Endothelial cell of umbilical vein (primary cell): ENCODE results near the gene FGF12.

Experiments
- EZH2 ChIP-seq: IDR thresholded peaks from 2 replicates; pipeline ENCODE4 v1.6.1; 2012; ENCODE audit warnings: borderline replicate concordance, low read depth, mild to moderate bottlenecking, moderate library complexity, low read length, inconsistent platforms; ENCODE audit not compliant: severe bottlenecking
- FOS ChIP-seq: IDR thresholded peaks from 2 replicates; pipeline ENCODE4 v1.6.1; 2011; ENCODE audit warnings: mild to moderate bottlenecking, low read length, moderate library complexity, borderline replicate concordance; ENCODE audit not compliant: insufficient read depth
- GATA2 ChIP-seq: IDR thresholded peaks from 2 replicates; pipeline ENCODE4 v1.7.0; 2011; ENCODE audit warnings: low read depth, mild to moderate bottlenecking, moderate library complexity, mixed read lengths, low read length; ENCODE audit not compliant: insufficient read length, insufficient read depth
- JUN ChIP-seq: IDR thresholded peaks from 2 replicates; pipeline ENCODE4 v1.6.1; 2011; ENCODE audit warnings: borderline replicate concordance, low read depth; ENCODE audit not compliant: insufficient read length, insufficient read depth
- MYC ChIP-seq: IDR thresholded peaks from one replicate; pipeline ENCODE4 v1.6.1; 2011; ENCODE audit warnings: mild to moderate bottlenecking, low read depth, low read length
- POLR2A ChIP-seq: IDR thresholded peaks from 2 replicates; pipeline ENCODE4 v1.6.1; 2012; ENCODE audit warnings: low read depth, mild to moderate bottlenecking, control low read depth, low read length
- POLR2AphosphoS5 ChIP-seq: IDR thresholded peaks from 2 replicates; pipeline ENCODE4 v1.6.1; 2012; ENCODE audit warnings: low read depth, mild to moderate bottlenecking, control low read depth, low read length, moderate library complexity; ENCODE audit not compliant: insufficient read depth
- TF ChIP-seq, protein P1 (sequence below), 2 donors: IDR thresholded peaks; 1 replicate in 1 of 2; 2 replicates in 1 of 2; pipeline ENCODE4 v1.5.1; 2011; ENCODE audit warnings: low read length in 2 of 2, mild to moderate bottlenecking in 2 of 2, moderate library complexity in 2 of 2, control low read depth in 1 of 2, inconsistent platforms in 1 of 2, low read depth in 1 of 2; ENCODE audit not compliant: insufficient read depth in 1 of 2; ENCODE audit errors: extremely low read depth in 1 of 2
- TF ChIP-seq, protein P2 (sequence below): IDR thresholded peaks from 2 replicates; pipeline ENCODE4 v1.6.1; 2011; ENCODE audit not compliant: insufficient read depth, insufficient read length

DNA sequence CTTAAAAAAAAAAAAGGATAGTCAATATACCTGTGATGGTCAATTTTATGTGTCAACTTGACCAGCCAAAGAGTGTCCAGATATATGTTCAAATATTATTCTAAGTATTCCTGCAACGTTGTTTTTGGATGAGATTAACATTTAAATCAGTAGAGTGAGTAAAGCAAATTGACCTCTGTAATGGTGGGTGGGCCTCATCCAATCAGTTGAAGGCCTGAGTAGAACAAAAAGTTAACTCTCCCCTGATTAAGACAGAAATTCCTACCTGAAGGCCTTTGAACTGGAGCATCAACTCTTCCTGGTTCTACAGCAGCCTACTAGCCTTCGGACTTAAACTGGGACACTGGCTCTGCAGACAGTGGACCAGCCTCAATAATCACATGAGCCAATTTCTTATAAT is 154.1 kb downstream of the FGF12 start:
- TF ChIP-seq POLR2A = no peak
- TF ChIP-seq, protein P1, sequence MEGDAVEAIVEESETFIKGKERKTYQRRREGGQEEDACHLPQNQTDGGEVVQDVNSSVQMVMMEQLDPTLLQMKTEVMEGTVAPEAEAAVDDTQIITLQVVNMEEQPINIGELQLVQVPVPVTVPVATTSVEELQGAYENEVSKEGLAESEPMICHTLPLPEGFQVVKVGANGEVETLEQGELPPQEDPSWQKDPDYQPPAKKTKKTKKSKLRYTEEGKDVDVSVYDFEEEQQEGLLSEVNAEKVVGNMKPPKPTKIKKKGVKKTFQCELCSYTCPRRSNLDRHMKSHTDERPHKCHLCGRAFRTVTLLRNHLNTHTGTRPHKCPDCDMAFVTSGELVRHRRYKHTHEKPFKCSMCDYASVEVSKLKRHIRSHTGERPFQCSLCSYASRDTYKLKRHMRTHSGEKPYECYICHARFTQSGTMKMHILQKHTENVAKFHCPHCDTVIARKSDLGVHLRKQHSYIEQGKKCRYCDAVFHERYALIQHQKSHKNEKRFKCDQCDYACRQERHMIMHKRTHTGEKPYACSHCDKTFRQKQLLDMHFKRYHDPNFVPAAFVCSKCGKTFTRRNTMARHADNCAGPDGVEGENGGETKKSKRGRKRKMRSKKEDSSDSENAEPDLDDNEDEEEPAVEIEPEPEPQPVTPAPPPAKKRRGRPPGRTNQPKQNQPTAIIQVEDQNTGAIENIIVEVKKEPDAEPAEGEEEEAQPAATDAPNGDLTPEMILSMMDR (IDR thresholded peaks at IDR 0.05; ENCODE audit: extremely low read depth in 1 of 2, insufficient read depth in 1 of 2, low read depth in 1 of 2, low read length in 2 of 2) = no peak
- TF ChIP-seq POLR2AphosphoS5 = no peak
- TF ChIP-seq EZH2 = no peak
- no peak for TF ChIP-seq JUN
- TF ChIP-seq, protein P2, sequence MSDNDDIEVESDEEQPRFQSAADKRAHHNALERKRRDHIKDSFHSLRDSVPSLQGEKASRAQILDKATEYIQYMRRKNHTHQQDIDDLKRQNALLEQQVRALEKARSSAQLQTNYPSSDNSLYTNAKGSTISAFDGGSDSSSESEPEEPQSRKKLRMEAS = no peak
- TF ChIP-seq FOS = no peak
- no peak for TF ChIP-seq GATA2
- no peak for TF ChIP-seq MYC
